A673 (cell line): ENCODE measurements around the gene GDF10. TPM values are rescaled to one million over a fixed set of nuclear protein-coding genes. Genes with fewer than 3 reads are reported as not detected.

ENCODE experiments used
- BruUV-seq: library from RNA; stranded (reverse); fragments of 400-500 nt; replicated peaks from 2 replicates; lab custom pipeline; 2021; lab: Mats Ljungman, UMichigan
- CTCF ChIA-PET: fragments of 300-600 bp; sonication (Branson Sonifier 250); formaldehyde crosslinking; loops from one replicate; lab custom pipeline; 2022; ENCODE audit warnings: antibody characterized with exemption; lab: Charles Lee
- POLR2A ChIA-PET: fragments of 300-600 bp; sonication (Branson Sonifier 250); formaldehyde crosslinking; loops from one replicate; lab custom pipeline; 2022; ENCODE audit warnings: antibody characterized with exemption; ENCODE audit not compliant: low non-redundant PET; lab: Charles Lee
- DNase-seq: peaks from one replicate; pipeline ENCODE4 v3.0.0-alpha.2; 2015; ENCODE audit warnings: low spot score
- H3K27ac ChIP-seq: fragments of 200-600 bp; sonication (generic); 2 replicates; pipeline ENCODE4 v1.5.1; 2016; ENCODE audit warnings: mixed run types, low read depth, mild to moderate bottlenecking, mixed read lengths, antibody characterized with exemption, low read length; ENCODE audit not compliant: poor library complexity, severe bottlenecking
- H3K27me3 ChIP-seq: fragments of 200-600 bp; sonication (generic); replicated peaks from 2 replicates; pipeline ENCODE4 v1.6.1; 2017; ENCODE audit warnings: mixed run types, low read depth, mild to moderate bottlenecking, mixed read lengths, antibody characterized with exemption, low read length; ENCODE audit not compliant: insufficient read depth, poor library complexity
- H3K36me3 ChIP-seq: fragments of 200-600 bp; sonication (generic); 2 replicates; pipeline ENCODE4 v1.6.1; 2016; ENCODE audit warnings: mixed run types, mild to moderate bottlenecking, mixed read lengths, antibody characterized with exemption, low read length; ENCODE audit not compliant: insufficient read depth, poor library complexity, severe bottlenecking
- H3K4me1 ChIP-seq: fragments of 200-600 bp; sonication (generic); 2 replicates; pipeline ENCODE4 v1.6.1; 2017; ENCODE audit warnings: mixed run types, mild to moderate bottlenecking, mixed read lengths, antibody characterized with exemption, low read length; ENCODE audit not compliant: insufficient read depth, poor library complexity, severe bottlenecking
- H3K4me3 ChIP-seq: fragments of 200-600 bp; sonication (generic); 2 replicates; pipeline ENCODE4 v1.5.1; 2016; ENCODE audit warnings: low read depth, mixed run types, mild to moderate bottlenecking, mixed read lengths, low read length; ENCODE audit not compliant: poor library complexity, severe bottlenecking
- H3K9me3 ChIP-seq: fragments of 200-600 bp; sonication (generic); 2 replicates; pipeline ENCODE4 v1.6.1; 2016; ENCODE audit warnings: mixed run types, low read depth, mild to moderate bottlenecking, mixed read lengths, antibody characterized with exemption, low read length; ENCODE audit not compliant: poor library complexity, severe bottlenecking
- CTCF ChIP-seq: fragments of 300-800, 200-600 bp; sonication (generic); conservative IDR thresholded peaks from 2 replicates; pipeline ENCODE4 v1.5.1; 2017; ENCODE audit warnings: low read depth, mild to moderate bottlenecking, antibody characterized with exemption, low read length, moderate library complexity, mixed read lengths
- EZH2 ChIP-seq: fragments of 200-600 bp; sonication (generic); IDR thresholded peaks from 2 replicates; pipeline ENCODE4 v1.6.1; 2017; ENCODE audit warnings: borderline replicate concordance, low read depth, mild to moderate bottlenecking, mixed read lengths, antibody characterized with exemption, low read length; ENCODE audit not compliant: poor library complexity, severe bottlenecking
- intact Hi-C: fragments of 100-400 bp; cut with micrococcal nuclease; formaldehyde crosslinking; loops from one replicate; pipeline ENCODE4 v1.10.0; 2022; ENCODE audit not compliant: unreplicated experiment
- total RNA-seq: library from RNA; stranded (reverse); gene quantifications from 2 replicates; pipeline ENCODE4 v1.2.3, GENCODE V29; 2021

The GDF10 gene
- total RNA-seq, 1 experiment from 2014 or later, result 0.45 TPM

- Histone ChIP-seq H3K9me3 (no peaks in the 10 kb centered on the region), H3K27ac (no peak overlapping the region), H3K4me1 (no peaks in the 10 kb centered on the region), H3K36me3 (no peaks in the 10 kb centered on the region), H3K4me3 (no peak overlapping the region), H3K27me3 (no peaks in the 10 kb centered on the region)
- no peak for TF ChIP-seq EZH2
- no peak for TF ChIP-seq CTCF
- CTCF ChIA-PET, result no interaction called here
- intact Hi-C loops, result no loop called here
- DNase-seq, result no peak
- BruUV-seq, result no TSS peak
- POLR2A ChIA-PET, result no interaction called here
These were observed 35.9 kb downstream of the GDF10 start for GRCh38 chr10:47335906-47336305.

GRCh38 chr10:47336387-47337134 lies 36.6 kb downstream of the GDF10 start:
- Histone ChIP-seq H3K27me3 (no peaks in the 10 kb centered on the region), H3K4me1 (no peaks in the 10 kb centered on the region), H3K4me3 (no peak overlapping the region), H3K9me3 (no peaks in the 10 kb centered on the region), H3K36me3 (no peaks in the 10 kb centered on the region), H3K27ac (no peak overlapping the region)
- ChIA-PET POLR2A (no interaction called here), CTCF (no interaction called here)
- BruUV-seq, result no TSS peak
- no peak for DNase-seq
- intact Hi-C loops, result no loop called here
- TF ChIP-seq CTCF, result no peak
- TF ChIP-seq EZH2, result no peak

GRCh38 chr10:47337310-47337709 lies 37.3 kb downstream of the GDF10 start:
- BruUV-seq, result no TSS peak
- Histone ChIP-seq H3K4me1 (no peaks in the 10 kb centered on the region), H3K36me3 (no peaks in the 10 kb centered on the region), H3K27ac (no peak overlapping the region), H3K27me3 (no peaks in the 10 kb centered on the region), H3K4me3 (no peak overlapping the region), H3K9me3 (no peaks in the 10 kb centered on the region)
- intact Hi-C loops, result no loop called here
- no peak for DNase-seq
- POLR2A ChIA-PET, result no interaction called here
- CTCF ChIA-PET, result no interaction called here
- TF ChIP-seq EZH2, result no peak
- TF ChIP-seq CTCF, result no peak
